IMR-90 (cell line): ENCODE data around the gene HYI. TPM values are rescaled to one million over a fixed set of nuclear protein-coding genes. Genes with fewer than 3 reads are reported as not detected.

ENCODE experiments used
- ATAC-seq: fragments of 200-7000 bp; cut with Tn5 transposase; 2 replicates; pipeline ENCODE4 v1.9.1; 2020; ENCODE audit warnings: low read depth, mild to moderate bottlenecking, moderate library complexity
- BruUV-seq: library from RNA; stranded (reverse); fragments of 400-500 nt; replicated peaks from 2 replicates; lab custom pipeline; 2021; lab: Mats Ljungman, UMichigan
- CTCF ChIA-PET: fragments of 300-600 bp; formaldehyde crosslinking; extraction: SDS; loops from one replicate; lab custom pipeline; 2021; ENCODE audit warnings: antibody characterized with exemption; lab: Yijun Ruan, JAX
- POLR2A ChIA-PET: fragments of 300-600 bp; sonication (Branson Sonifier 250); formaldehyde crosslinking; loops from one replicate; lab custom pipeline; 2022; ENCODE audit warnings: antibody characterized with exemption; ENCODE audit not compliant: unreplicated experiment; lab: Charles Lee
- DNase-seq: peaks from one replicate; pipeline ENCODE4 v3.0.0; 2013
- H2AFZ ChIP-seq: replicated peaks from 2 replicates; pipeline ENCODE3; 2013; ENCODE audit warnings: low read length, mild to moderate bottlenecking; ENCODE audit not compliant: poor library complexity
- H2AK5ac ChIP-seq: 2 replicates; pipeline ENCODE4 v1.6.1; 2013; ENCODE audit warnings: low read depth, low read length, inconsistent platforms
- H2AK9ac ChIP-seq: replicated peaks from 2 replicates; pipeline ENCODE3; 2013; ENCODE audit warnings: mild to moderate bottlenecking, low read depth, low read length, moderate library complexity; ENCODE audit not compliant: poor library complexity
- H2BK120ac ChIP-seq: 2 replicates; pipeline ENCODE4 v1.6.1; 2013; ENCODE audit warnings: low read depth, low read length, inconsistent platforms
- H2BK15ac ChIP-seq: 3 replicates; pipeline ENCODE4 v1.6.1; 2013; ENCODE audit warnings: low read depth, low read length, inconsistent platforms
- H2BK20ac ChIP-seq: 2 replicates; pipeline ENCODE4 v1.6.1; 2013; ENCODE audit warnings: low read depth, mild to moderate bottlenecking, inconsistent platforms, low read length, moderate library complexity
- H2BK5ac ChIP-seq: 2 replicates; pipeline ENCODE4 v1.6.1; 2013; ENCODE audit warnings: mild to moderate bottlenecking, low read depth, low read length, inconsistent platforms; ENCODE audit not compliant: poor library complexity, severe bottlenecking
- H3K14ac ChIP-seq: replicated peaks from 2 replicates; pipeline ENCODE4 v1.6.1; 2013; ENCODE audit warnings: low read depth, low read length, inconsistent platforms
- H3K18ac ChIP-seq: 2 replicates; pipeline ENCODE4 v1.6.1; 2013; ENCODE audit warnings: low read depth, low read length, control low read depth
- H3K23ac ChIP-seq: 2 replicates; pipeline ENCODE4 v1.6.1; 2013; ENCODE audit warnings: low read depth, low read length, inconsistent platforms
- H3K27ac ChIP-seq: 2 replicates; pipeline ENCODE4 v1.5.1; 2013; ENCODE audit warnings: mild to moderate bottlenecking, control low read depth, low read length; ENCODE audit not compliant: insufficient read depth
- H3K27me3 ChIP-seq: 2 replicates; pipeline ENCODE4 v1.6.1; 2013; ENCODE audit warnings: low read length; ENCODE audit not compliant: control insufficient read depth, insufficient read depth
- H3K36me3 ChIP-seq: 2 replicates; pipeline ENCODE4 v1.6.1; 2013; ENCODE audit warnings: low read length, mixed read lengths; ENCODE audit not compliant: control insufficient read depth, insufficient read depth
- H3K4ac ChIP-seq: 2 replicates; pipeline ENCODE4 v1.6.1; 2013; ENCODE audit warnings: low read depth, low read length, inconsistent platforms
- H3K4me1 ChIP-seq: 2 replicates; pipeline ENCODE4 v1.6.1; 2013; ENCODE audit warnings: low read length, mixed read lengths; ENCODE audit not compliant: control insufficient read depth, insufficient read depth
- H3K4me2 ChIP-seq: 2 replicates; pipeline ENCODE4 v1.6.1; 2013; ENCODE audit warnings: low read depth, mild to moderate bottlenecking, control low read depth, low read length, moderate library complexity
- H3K4me3 ChIP-seq: 2 replicates; pipeline ENCODE4 v1.5.1; 2013; ENCODE audit warnings: low read depth, mild to moderate bottlenecking, control low read depth, low read length, moderate library complexity; ENCODE audit not compliant: insufficient read depth
- H3K56ac ChIP-seq: 2 replicates; pipeline ENCODE4 v1.6.1; 2013; ENCODE audit warnings: low read length, inconsistent platforms; ENCODE audit not compliant: insufficient read depth; ENCODE audit errors: extremely low read depth
- H3K79me1 ChIP-seq, 2 experiments: 2 replicates each; pipeline ENCODE4 v1.6.1; 2013; ENCODE audit warnings: low read length in 2 of 2, inconsistent platforms in 1 of 2, low read depth in 1 of 2
- H3K9ac ChIP-seq: 2 replicates; pipeline ENCODE4 v1.6.1; 2013; ENCODE audit warnings: low read depth, low read length, control low read depth
- H3K9me1 ChIP-seq: 2 replicates; pipeline ENCODE4 v1.6.1; 2013; ENCODE audit warnings: low read length, inconsistent platforms; ENCODE audit not compliant: insufficient read depth
- H3K9me3 ChIP-seq: 2 replicates; pipeline ENCODE4 v1.6.1; 2013; ENCODE audit warnings: low read length; ENCODE audit not compliant: control insufficient read depth, insufficient read depth
- H4K20me1 ChIP-seq: 2 replicates; pipeline ENCODE4 v1.6.1; 2013; ENCODE audit warnings: low read length, inconsistent platforms; ENCODE audit not compliant: insufficient read depth
- H4K5ac ChIP-seq: 2 replicates; pipeline ENCODE4 v1.6.1; 2013; ENCODE audit warnings: mild to moderate bottlenecking, low read depth, low read length, control low read depth
- H4K8ac ChIP-seq, 2 experiments: 2 replicates each; pipeline ENCODE4 v1.6.1; 2013; ENCODE audit warnings: low read depth in 2 of 2, low read length in 2 of 2, control low read depth in 1 of 2, inconsistent platforms in 1 of 2
- H4K91ac ChIP-seq: 2 replicates; pipeline ENCODE4 v1.6.1; 2013; ENCODE audit warnings: low read depth, low read length, inconsistent platforms; ENCODE audit not compliant: insufficient read depth
- BHLHE40 ChIP-seq: fragments of 150-350 bp; IDR thresholded peaks from 2 replicates; pipeline ENCODE4 v1.6.1; 2016; ENCODE audit warnings: mild to moderate bottlenecking, low read depth, low read length
- CEBPB ChIP-seq: IDR thresholded peaks from 2 replicates; pipeline ENCODE4 v1.6.1; 2012; ENCODE audit warnings: low read depth, low read length, improper control_type of control experiment
- CHD1 ChIP-seq: IDR thresholded peaks from 2 replicates; pipeline ENCODE4 v1.6.1; 2012; ENCODE audit warnings: low read depth, low read length, improper control_type of control experiment
- CTCF ChIP-seq: conservative IDR thresholded peaks from 2 replicates; pipeline ENCODE4 v1.5.1; 2012; ENCODE audit warnings: mild to moderate bottlenecking, low read depth, low read length, improper control_type of control experiment
- ELK1 ChIP-seq: fragments of 150-350 bp; IDR thresholded peaks from 2 replicates; pipeline ENCODE4 v1.6.1; 2016; ENCODE audit warnings: low read depth, mild to moderate bottlenecking, low read length, moderate library complexity, borderline replicate concordance
- FOS ChIP-seq: fragments of 150-350 bp; IDR thresholded peaks from 2 replicates; pipeline ENCODE4 v1.6.1; 2016; ENCODE audit warnings: low read depth, low read length
- MAFK ChIP-seq: IDR thresholded peaks from 2 replicates; pipeline ENCODE4 v1.6.1; 2012; ENCODE audit warnings: low read depth, low read length, improper control_type of control experiment
- MXI1 ChIP-seq: IDR thresholded peaks from 2 replicates; pipeline ENCODE4 v1.6.1; 2012; ENCODE audit warnings: low read depth, mild to moderate bottlenecking, low read length, moderate library complexity, borderline replicate concordance
- NFE2L2 ChIP-seq: fragments of 150-350 bp; IDR thresholded peaks from 2 replicates; pipeline ENCODE4 v1.6.1; 2016; ENCODE audit warnings: low read depth, mild to moderate bottlenecking, low read length
- POLR2A ChIP-seq: IDR thresholded peaks from 2 replicates; pipeline ENCODE4 v1.6.1; 2012; ENCODE audit warnings: mild to moderate bottlenecking, low read depth, low read length
- RAD21 ChIP-seq: IDR thresholded peaks from 2 replicates; pipeline ENCODE4 v1.6.1; 2012; ENCODE audit warnings: low read length, improper control_type of control experiment
- RFX5 ChIP-seq: IDR thresholded peaks from 2 replicates; pipeline ENCODE4 v1.8.0; 2012; ENCODE audit warnings: low read depth, mild to moderate bottlenecking, low read length, moderate library complexity
- SMC3 ChIP-seq: fragments of 150-350 bp; IDR thresholded peaks from 2 replicates; pipeline ENCODE4 v1.6.1; 2016; ENCODE audit warnings: low read depth, mild to moderate bottlenecking, antibody characterized with exemption, low read length, moderate library complexity
- USF2 ChIP-seq: fragments of 150-350 bp; IDR thresholded peaks from 2 replicates; pipeline ENCODE4 v1.6.1; 2017; ENCODE audit warnings: mild to moderate bottlenecking, antibody characterized with exemption, low read length, low read depth
- WGBS, 2 experiments: methylation state at CpG; one replicate each; pipeline versions ENCODE4 v1.1.5 to v1.1.7; 2013; ENCODE audit warnings: missing lambda C conversion rate in 2 of 2; ENCODE audit not compliant: insufficient read length in 1 of 2; ENCODE audit errors: extremely low coverage in 2 of 2; 5-methylcytosine and 5-hydroxymethylcytosine counted together
- dilution Hi-C: fragments of 300-500 bp; cut with HindIII; formaldehyde crosslinking; loops from one replicate; pipeline ENCODE4 v1.14.3; 2018; ENCODE audit warnings: low sequenced_read_pairs; ENCODE audit not compliant: unreplicated experiment
- in situ Hi-C: fragments of 300-500 bp; cut with MboI; formaldehyde crosslinking; loops from 3 replicates; pipeline ENCODE4 v1.14.3; 2019; ENCODE audit warnings: low sequenced_read_pairs, inconsistent platforms, mixed read lengths
- intact Hi-C: fragments of 100-400 bp; cut with micrococcal nuclease; formaldehyde crosslinking; loops from 2 replicates; pipeline ENCODE4 v1.10.0; 2022
- polyA plus RNA-seq, 3 experiments: library from polyadenylated mRNA; depleted of rRNA; stranded (reverse); fragments of >200 nt; gene quantifications; 2 replicates each; pipeline ENCODE4 v1.2.3, GENCODE V29; 2012; ENCODE audit warnings: low replicate concordance in 1 of 3
- total RNA-seq: library from RNA; depleted of rRNA; stranded (reverse); fragments of >200 nt; gene quantifications from 2 replicates; pipeline ENCODE4 v1.2.3, GENCODE V29; 2012

The HYI gene
- total and polyA plus RNA-seq, 2 of the 4 experiments (the other 2 are of a cell fraction): 21.5 to 53.7 TPM

GRCh38 chr1:43421976-43422750 lies 31.6 kb downstream of the HYI start:
- Histone ChIP-seq H3K56ac (no peak overlapping the region), H3K36me3 (peaks cover 87% of the 10 kb centered on the region), H3K27me3 (no peaks in the 10 kb centered on the region), H3K4me3 (no peak overlapping the region), H4K5ac (no peak overlapping the region), H3K9ac (no peak overlapping the region), H3K9me1 (peaks cover 14% of the 10 kb centered on the region; the same call in 1 of the 2 replicates), H3K79me1 (peaks cover 0 to 4% of the 10 kb centered on the region in 2 experiments; a peak in 2 of 4 replicates), H2BK15ac (no peak overlapping the region), H3K4ac (no peak overlapping the region), H2AK5ac (no peak overlapping the region), H2AFZ (no peak overlapping the region), H3K9me3 (no peaks in the 10 kb centered on the region), H2BK5ac (no peak overlapping the region), H2BK120ac (no peak overlapping the region), H2BK20ac (no peak overlapping the region), H3K18ac (no peak overlapping the region), H3K27ac (no peak overlapping the region), H4K20me1 (no peaks in the 10 kb centered on the region; the same call in 1 of the 2 replicates), H2AK9ac (no peak overlapping the region), H3K14ac (no peak overlapping the region), H3K4me1 (no peaks in the 10 kb centered on the region), H3K23ac (no peak overlapping the region), H4K8ac (no peak overlapping the region), H3K4me2 (no peak overlapping the region), H4K91ac (no peak overlapping the region)
- DNase-seq: no peak
- TF ChIP-seq NFE2L2: no peak
- no peak for TF ChIP-seq SMC3
- TF ChIP-seq ELK1: no peak
- no peak for TF ChIP-seq USF2
- TF ChIP-seq FOS: no peak
- no peak for TF ChIP-seq RFX5
- no peak for TF ChIP-seq POLR2A
- no peak for TF ChIP-seq CHD1
- no peak for TF ChIP-seq CTCF
- TF ChIP-seq CEBPB: no peak
- no peak for TF ChIP-seq MAFK
- TF ChIP-seq MXI1: no peak
- TF ChIP-seq BHLHE40: no peak
- TF ChIP-seq RAD21: no peak
- intact Hi-C loops: no loop called here
- 91% methylated on average over 4 of the region's 12 CpGs; no CpG with 5 or more reads in 1 of the 2 experiments for WGBS, 2 experiments
- ATAC-seq: no peak
- ChIA-PET POLR2A (no interaction called here), CTCF (no interaction called here)
- dilution Hi-C loops: no loop called here
- in situ Hi-C loops: loop anchor here (25.0 kb wide), 1 partner anchor 510 kb away; no protein-coding TSS in a partner anchor
- BruUV-seq: no TSS peak
